H1 (cell line): ENCODE results near the gene SGPP2. TPM values are rescaled to one million over a fixed set of nuclear protein-coding genes. Genes with fewer than 3 reads are reported as not detected.
"Not testable (repeated sequence)": the region's sequence is repeated elsewhere in the genome, so short reads cannot be mapped to it uniquely, and the experiment has no call there.

ENCODE experiments used
- CTCF ChIA-PET: fragments of 300-600 bp; sonication (Branson Sonifier 250); formaldehyde crosslinking; loops from one replicate; lab custom pipeline; 2021; ENCODE audit not compliant: partially characterized antibody; lab: Charles Lee
- POLR2A ChIA-PET: fragments of 300-600 bp; sonication (Branson Sonifier 250); formaldehyde crosslinking; loops from one replicate; lab custom pipeline; 2021; ENCODE audit warnings: inconsistent platforms; ENCODE audit not compliant: partially characterized antibody; lab: Charles Lee
- DNase-seq, 2 experiments: peaks; one replicate each; pipeline versions ENCODE4 v3.0.0 to v3.0.0-alpha.2; 2010 to 2022; ENCODE audit warnings: low spot score in 2 of 2, low read depth in 1 of 2, mixed read lengths in 1 of 2
- FAIRE-seq: peaks from 2 replicates; lab custom pipeline; 2011; peaks lifted over from hg19 to GRCh38; lab: Jason Lieb, UNC
- H2AFZ ChIP-seq: 2 replicates; pipeline ENCODE4 v1.8.1; 2012; ENCODE audit warnings: low read length, inconsistent platforms
- H2AK5ac ChIP-seq: 2 replicates; pipeline ENCODE4 v1.6.1; 2013; ENCODE audit warnings: low read depth, low read length
- H2BK120ac ChIP-seq: replicated peaks from 2 replicates; pipeline ENCODE3; 2013; ENCODE audit warnings: low read depth, low read length, inconsistent platforms
- H2BK12ac ChIP-seq: 2 replicates; pipeline ENCODE4 v1.6.1; 2013; ENCODE audit warnings: low read depth, low read length
- H2BK15ac ChIP-seq: 2 replicates; pipeline ENCODE4 v1.6.1; 2013; ENCODE audit warnings: low read length
- H2BK20ac ChIP-seq: 2 replicates; pipeline ENCODE4 v1.6.1; 2013; ENCODE audit warnings: low read length
- H2BK5ac ChIP-seq: 2 replicates; pipeline ENCODE4 v1.6.1; 2013; ENCODE audit warnings: low read depth, low read length
- H3K14ac ChIP-seq: 2 replicates; pipeline ENCODE4 v1.6.1; 2013; ENCODE audit warnings: inconsistent platforms; ENCODE audit not compliant: insufficient read length
- H3K18ac ChIP-seq: 2 replicates; pipeline ENCODE4 v1.6.1; 2013; ENCODE audit warnings: low read length; ENCODE audit errors: extremely low read depth
- H3K23ac ChIP-seq: 2 replicates; pipeline ENCODE4 v1.6.1; 2013; ENCODE audit warnings: inconsistent platforms; ENCODE audit not compliant: insufficient read length
- H3K23me2 ChIP-seq: 2 replicates; pipeline ENCODE4 v1.6.1; 2013; ENCODE audit warnings: low read depth, low read length
- H3K27ac ChIP-seq: 2 replicates; pipeline ENCODE4 v1.6.1; 2011; ENCODE audit warnings: low read depth, low read length, inconsistent platforms
- H3K27me3 ChIP-seq, 4 experiments: replicated peaks in 1 of 4; 1 replicate in 1 of 4; 2 replicates in 3 of 4; pipeline versions ENCODE4 v1.6.1 to v1.8.1; 2011 to 2013; ENCODE audit warnings: low read length in 3 of 4, mild to moderate bottlenecking in 3 of 4, inconsistent platforms in 2 of 4, mixed read lengths in 2 of 4, moderate library complexity in 1 of 4; ENCODE audit not compliant: control insufficient read depth in 3 of 4, insufficient read depth in 3 of 4; ENCODE audit errors: extremely low read depth in 1 of 4
- H3K36me3 ChIP-seq, 4 experiments: 2 replicates each; pipeline versions ENCODE4 v1.6.1 to v1.8.1; 2011 to 2013; ENCODE audit warnings: mild to moderate bottlenecking in 4 of 4, low read length in 3 of 4, moderate library complexity in 2 of 4, control low read depth in 1 of 4, inconsistent platforms in 1 of 4; ENCODE audit not compliant: insufficient read depth in 4 of 4, control insufficient read depth in 2 of 4
- H3K4ac ChIP-seq: replicated peaks from 2 replicates; pipeline ENCODE3; 2013; ENCODE audit warnings: low read length, low read depth, mixed read lengths, inconsistent platforms; ENCODE audit not compliant: insufficient read length
- H3K4me1 ChIP-seq, 4 experiments: replicated peaks in 1 of 4; 1 replicate in 1 of 4; 2 replicates in 3 of 4; pipeline versions ENCODE4 v1.6.1 to v1.8.1; 2011 to 2013; ENCODE audit warnings: low read length in 3 of 4, inconsistent platforms in 2 of 4, mixed read lengths in 1 of 4; ENCODE audit not compliant: insufficient read depth in 4 of 4, control insufficient read depth in 3 of 4
- H3K4me2 ChIP-seq, 2 experiments: 2 replicates each; pipeline versions ENCODE4 v1.6.1 to v1.8.1; 2011 to 2013; ENCODE audit warnings: low read depth in 2 of 2, low read length in 2 of 2, control low read depth in 1 of 2, inconsistent platforms in 1 of 2, mild to moderate bottlenecking in 1 of 2; ENCODE audit not compliant: insufficient read depth in 1 of 2
- H3K4me3 ChIP-seq, 4 experiments: fragments of 200-600, 300-600 bp in 1 of 4; sonication (generic), shearing (Covaris generic), sonication (Bioruptor Twin) in 1 of 4; 2 replicates each; pipeline versions ENCODE4 v1.5.1 to v1.8.1; 2011 to 2016; ENCODE audit warnings: low read length in 4 of 4, low read depth in 3 of 4, control low read depth in 2 of 4, inconsistent platforms in 2 of 4, mild to moderate bottlenecking in 2 of 4, mixed read lengths in 1 of 4, moderate library complexity in 1 of 4; ENCODE audit not compliant: insufficient read depth in 2 of 4; ENCODE audit errors: extremely low read depth in 1 of 4
- H3K56ac ChIP-seq: replicated peaks from 2 replicates; pipeline ENCODE3; 2013; ENCODE audit warnings: low read depth, mild to moderate bottlenecking, mixed read lengths, low read length, inconsistent platforms; ENCODE audit not compliant: insufficient read length
- H3K79me1 ChIP-seq: 2 replicates; pipeline ENCODE4 v1.6.1; 2013; ENCODE audit warnings: low read depth, low read length, control low read depth
- H3K79me2 ChIP-seq, 2 experiments: 2 replicates each; pipeline versions ENCODE4 v1.6.1 to v1.8.1; 2012 to 2013; ENCODE audit warnings: low read length in 2 of 2, mild to moderate bottlenecking in 2 of 2, inconsistent platforms in 1 of 2; ENCODE audit not compliant: insufficient read depth in 2 of 2, control insufficient read depth in 1 of 2
- H3K9ac ChIP-seq, 4 experiments: replicated peaks in 1 of 4; 1 replicate in 1 of 4; 2 replicates in 3 of 4; pipeline versions ENCODE4 v1.6.1 to v1.8.1; 2011 to 2013; ENCODE audit warnings: low read depth in 3 of 4, low read length in 3 of 4, control low read depth in 2 of 4, mild to moderate bottlenecking in 2 of 4, moderate library complexity in 2 of 4, inconsistent platforms in 1 of 4; ENCODE audit errors: extremely low read depth in 1 of 4
- H3K9me3 ChIP-seq, 2 experiments: 2 replicates each; pipeline versions ENCODE4 v1.6.1 to v1.8.1; 2012 to 2013; ENCODE audit warnings: mild to moderate bottlenecking in 2 of 2, moderate library complexity in 2 of 2, control low read depth in 1 of 2, inconsistent platforms in 1 of 2, low read depth in 1 of 2, low read length in 1 of 2, mixed read lengths in 1 of 2; ENCODE audit not compliant: insufficient read depth in 2 of 2
- H4K20me1 ChIP-seq, 2 experiments: replicated peaks in 1 of 2; 2 replicates each; pipeline versions ENCODE3 to v1.8.1; 2011 to 2013; ENCODE audit warnings: inconsistent platforms in 2 of 2, low read length in 2 of 2, mild to moderate bottlenecking in 1 of 2; ENCODE audit not compliant: insufficient read depth in 2 of 2, control insufficient read depth in 1 of 2
- H4K5ac ChIP-seq: 2 replicates; pipeline ENCODE4 v1.6.1; 2013; ENCODE audit warnings: low read length, low read depth, mixed read lengths, inconsistent platforms; ENCODE audit not compliant: insufficient read length
- H4K8ac ChIP-seq: 2 replicates; pipeline ENCODE4 v1.8.0; 2013; ENCODE audit warnings: mild to moderate bottlenecking, moderate library complexity, low read length, inconsistent platforms; ENCODE audit not compliant: insufficient read depth; ENCODE audit errors: extremely low read depth
- H4K91ac ChIP-seq: replicated peaks from 2 replicates; pipeline ENCODE3; 2013; ENCODE audit warnings: low read length, mixed read lengths, inconsistent platforms; ENCODE audit not compliant: insufficient read length
- WGBS, 2 experiments: shearing (Covaris generic) in 1 of 2; methylation state at CpG; one replicate each; pipeline versions ENCODE4 v1.1.6 to v1.1.7; 2013 to 2015; ENCODE audit warnings: low lambda C conversion rate in 2 of 2, mixed read lengths in 2 of 2, inconsistent platforms in 1 of 2, low coverage in 1 of 2, missing lambda C conversion rate in 1 of 2; ENCODE audit not compliant: insufficient replicate concordance in 2 of 2, insufficient coverage in 1 of 2, insufficient read length in 1 of 2; ENCODE audit errors: extremely low coverage in 1 of 2, missing lambda C conversion rate in 1 of 2; 5-methylcytosine and 5-hydroxymethylcytosine counted together
- polyA plus RNA-seq, 7 experiments: library from polyadenylated mRNA; depleted of rRNA in 3 of 7; stranded (reverse) in 5 of 7; unstranded in 2 of 7; fragments of >200 nt in 5 of 7; fragments of 200-250 nt in 2 of 7; gene quantifications; 1 replicate in 5 of 7; 2 replicates in 1 of 7; 4 replicates in 1 of 7; pipeline versions ENCODE4 v1.2.1 to v1.2.3, GENCODE V29; 2011 to 2013; ENCODE audit warnings: missing spikeins in 2 of 7, mixed read lengths in 2 of 7
- total RNA-seq: library from RNA; stranded (reverse); fragmentation: NEBNext Ultra II Directional; extraction: Animal tissue kit (Norgen Biotek cat#: 25700); gene quantifications from 2 replicates; pipeline ENCODE4 v1.2.1, GENCODE V29; 2021

SGPP2 gene
- total and polyA plus RNA-seq, 2 of the 8 experiments (the other 6 are each of a cell fraction or from before 2014, with no cell fraction given) = 0.29 TPM; not detected in 1

DNA sequence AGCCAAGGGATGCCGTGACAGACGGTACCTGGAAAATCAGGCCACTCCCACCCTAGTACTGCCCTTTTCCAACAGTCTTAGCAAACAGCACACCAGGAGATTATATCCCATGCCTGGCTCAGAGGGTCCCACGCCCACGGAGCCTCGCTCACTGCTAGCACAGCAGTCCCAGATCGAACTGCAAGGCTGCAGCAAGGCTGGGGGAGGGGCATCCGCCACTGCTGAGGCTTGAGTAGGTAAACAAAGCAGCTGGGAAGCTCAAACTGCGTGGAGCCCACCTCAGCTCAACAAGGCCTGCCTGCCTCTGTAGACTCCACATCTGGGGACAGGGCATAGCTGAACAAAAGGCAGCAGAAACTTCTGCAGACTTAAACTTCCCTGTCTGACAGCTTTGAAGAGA is 160.2 kb downstream of the SGPP2 start:
- H3K4ac ChIP-seq, H3K9me3 ChIP-seq, H2AFZ ChIP-seq, H3K9ac ChIP-seq, H2BK12ac ChIP-seq, H3K27ac ChIP-seq, H2AK5ac ChIP-seq, H2BK15ac ChIP-seq, H4K8ac ChIP-seq, H3K18ac ChIP-seq, FAIRE-seq, H3K14ac ChIP-seq, H2BK5ac ChIP-seq, H4K5ac ChIP-seq, H2BK20ac ChIP-seq, H4K20me1 ChIP-seq, DNase-seq, H3K4me2 ChIP-seq, POLR2A ChIA-PET, H3K23ac ChIP-seq, H3K27me3 ChIP-seq, H2BK120ac ChIP-seq, H3K4me1 ChIP-seq, H3K79me2 ChIP-seq, H4K91ac ChIP-seq, H3K79me1 ChIP-seq, H3K56ac ChIP-seq, H3K23me2 ChIP-seq, H3K4me3 ChIP-seq: not testable (repeated sequence)
- WGBS, 2 experiments = 91% methylated on average over 8 of the region's 8 CpGs; no CpG with 5 or more reads in 1 of the 2 experiments
- H3K36me3 ChIP-seq = peaks cover 0 to 21% (median 3%) of the 10 kb centered on the region in 4 experiments; a peak in 4 of 8 replicates
- CTCF ChIA-PET = interaction anchor here (0.6 to 2.7 kb wide), 3 partner anchors 11 to 868 kb away, joined by 3 to 10 read pairs (median 4); no protein-coding TSS in a partner anchor
